GM06990 (cell line): Measurements from ENCODE around the gene ULK1.

Experiments
- DNase-seq: peaks from one replicate; pipeline ENCODE4 v3.0.0-alpha.2; 2011; ENCODE audit not compliant: insufficient read length; ENCODE audit errors: extremely low read depth
- H3K27me3 ChIP-seq: replicated peaks from 2 replicates; pipeline ENCODE4 v1.6.0; 2011; ENCODE audit warnings: low read length; ENCODE audit not compliant: control insufficient read depth, insufficient read depth
- H3K36me3 ChIP-seq: 2 replicates; pipeline ENCODE4 v1.5.1; 2011; ENCODE audit warnings: low read length; ENCODE audit not compliant: control insufficient read depth, insufficient read depth
- H3K4me3 ChIP-seq: replicated peaks from 2 replicates; pipeline ENCODE4 v1.5.1; 2011; ENCODE audit warnings: low read depth, mild to moderate bottlenecking, control low read depth, low read length
- TF ChIP-seq, protein P1 (sequence below): IDR thresholded peaks from 2 replicates; pipeline ENCODE4 v1.5.1; 2011; ENCODE audit warnings: low read length, control low read depth, mild to moderate bottlenecking, inconsistent platforms; ENCODE audit not compliant: insufficient read depth, poor library complexity, severe bottlenecking

Gene ULK1

DNA sequence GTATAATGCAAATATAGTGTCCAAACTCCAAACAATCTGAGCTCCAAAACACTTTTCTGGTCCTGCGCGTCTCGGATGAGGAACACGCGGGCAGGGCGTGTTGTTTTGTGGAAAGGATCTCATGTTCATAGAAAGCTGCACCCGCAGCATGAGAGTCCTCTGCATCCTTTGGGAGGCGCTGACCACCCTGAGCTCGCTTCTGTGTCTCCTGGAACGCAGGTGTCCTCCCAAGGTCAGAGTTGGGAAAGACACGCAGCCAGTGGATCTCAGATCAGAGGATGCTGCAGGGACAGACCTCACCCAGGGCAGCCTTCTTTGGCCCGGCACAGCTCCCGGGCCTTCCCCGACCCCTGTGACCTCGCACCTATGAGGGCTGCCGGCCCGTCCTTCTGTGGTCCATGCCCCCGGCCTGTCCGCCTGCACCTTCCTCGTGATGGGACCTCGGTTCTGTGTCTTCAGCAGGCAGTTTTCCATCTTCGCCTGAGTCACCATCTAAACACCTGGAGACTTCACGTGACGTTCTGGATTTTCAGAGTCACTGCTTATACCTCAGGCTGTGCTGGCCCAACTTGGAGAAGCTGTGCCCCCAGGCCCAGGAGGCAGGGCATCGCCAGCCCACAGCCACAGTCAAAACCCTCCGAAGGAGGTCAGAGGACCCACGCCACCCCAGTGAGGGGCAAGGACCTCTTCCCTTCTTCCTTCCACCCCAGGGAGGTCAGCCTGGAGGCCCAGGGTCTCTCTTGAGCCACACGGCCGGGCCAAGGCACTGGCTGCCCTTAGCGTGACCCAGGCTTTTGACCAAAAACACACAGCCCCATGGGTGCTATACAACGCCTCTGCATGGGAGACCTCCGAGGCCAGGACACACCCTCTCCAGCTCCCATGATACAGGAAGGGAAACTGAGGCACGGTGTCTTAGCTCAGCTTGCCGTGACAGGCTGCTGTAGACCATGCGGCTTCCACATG is 40.3 kb upstream of the ULK1 start:
- no peak for DNase-seq
- H3K4me3 ChIP-seq = no peak overlapping the region
- no peaks in the 10 kb centered on the region for H3K36me3 ChIP-seq
- H3K27me3 ChIP-seq = no peaks in the 10 kb centered on the region; the same call in 1 of the 2 replicates
- TF ChIP-seq, protein P1, sequence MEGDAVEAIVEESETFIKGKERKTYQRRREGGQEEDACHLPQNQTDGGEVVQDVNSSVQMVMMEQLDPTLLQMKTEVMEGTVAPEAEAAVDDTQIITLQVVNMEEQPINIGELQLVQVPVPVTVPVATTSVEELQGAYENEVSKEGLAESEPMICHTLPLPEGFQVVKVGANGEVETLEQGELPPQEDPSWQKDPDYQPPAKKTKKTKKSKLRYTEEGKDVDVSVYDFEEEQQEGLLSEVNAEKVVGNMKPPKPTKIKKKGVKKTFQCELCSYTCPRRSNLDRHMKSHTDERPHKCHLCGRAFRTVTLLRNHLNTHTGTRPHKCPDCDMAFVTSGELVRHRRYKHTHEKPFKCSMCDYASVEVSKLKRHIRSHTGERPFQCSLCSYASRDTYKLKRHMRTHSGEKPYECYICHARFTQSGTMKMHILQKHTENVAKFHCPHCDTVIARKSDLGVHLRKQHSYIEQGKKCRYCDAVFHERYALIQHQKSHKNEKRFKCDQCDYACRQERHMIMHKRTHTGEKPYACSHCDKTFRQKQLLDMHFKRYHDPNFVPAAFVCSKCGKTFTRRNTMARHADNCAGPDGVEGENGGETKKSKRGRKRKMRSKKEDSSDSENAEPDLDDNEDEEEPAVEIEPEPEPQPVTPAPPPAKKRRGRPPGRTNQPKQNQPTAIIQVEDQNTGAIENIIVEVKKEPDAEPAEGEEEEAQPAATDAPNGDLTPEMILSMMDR = no peak

DNA sequence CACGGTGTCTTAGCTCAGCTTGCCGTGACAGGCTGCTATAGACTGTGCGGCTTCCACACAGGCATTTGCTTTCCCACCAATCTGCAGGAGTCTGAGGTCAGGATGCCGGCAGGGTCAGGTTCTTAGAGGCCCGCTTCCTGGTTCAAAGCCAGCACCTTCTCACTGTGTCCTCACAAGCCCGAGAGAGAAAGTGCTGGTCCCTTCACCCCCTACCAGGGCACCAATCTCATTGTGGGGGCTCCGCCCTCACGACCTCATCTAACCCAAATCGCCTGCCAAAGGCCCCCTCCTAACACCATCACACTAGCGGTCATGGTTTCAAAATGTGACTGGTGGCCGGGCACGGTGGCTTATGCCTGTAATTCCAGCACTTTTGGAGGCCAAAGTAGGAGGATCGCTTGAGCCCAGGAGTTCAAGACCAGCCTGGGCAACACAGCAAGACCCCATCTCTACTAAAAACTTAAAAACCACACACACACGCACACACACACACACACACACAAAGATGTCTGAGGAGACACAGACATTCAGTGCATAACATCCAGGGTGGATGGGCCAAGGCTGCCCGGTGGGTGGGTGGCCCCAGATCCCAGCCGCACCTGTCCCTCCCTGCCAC is 39.5 kb upstream of the ULK1 start:
- no peak for DNase-seq
- TF ChIP-seq, protein P1 = no peak
- H3K27me3 ChIP-seq = no peaks in the 10 kb centered on the region; the same call in 1 of the 2 replicates
- no peaks in the 10 kb centered on the region for H3K36me3 ChIP-seq
- H3K4me3 ChIP-seq = no peak overlapping the region

DNA sequence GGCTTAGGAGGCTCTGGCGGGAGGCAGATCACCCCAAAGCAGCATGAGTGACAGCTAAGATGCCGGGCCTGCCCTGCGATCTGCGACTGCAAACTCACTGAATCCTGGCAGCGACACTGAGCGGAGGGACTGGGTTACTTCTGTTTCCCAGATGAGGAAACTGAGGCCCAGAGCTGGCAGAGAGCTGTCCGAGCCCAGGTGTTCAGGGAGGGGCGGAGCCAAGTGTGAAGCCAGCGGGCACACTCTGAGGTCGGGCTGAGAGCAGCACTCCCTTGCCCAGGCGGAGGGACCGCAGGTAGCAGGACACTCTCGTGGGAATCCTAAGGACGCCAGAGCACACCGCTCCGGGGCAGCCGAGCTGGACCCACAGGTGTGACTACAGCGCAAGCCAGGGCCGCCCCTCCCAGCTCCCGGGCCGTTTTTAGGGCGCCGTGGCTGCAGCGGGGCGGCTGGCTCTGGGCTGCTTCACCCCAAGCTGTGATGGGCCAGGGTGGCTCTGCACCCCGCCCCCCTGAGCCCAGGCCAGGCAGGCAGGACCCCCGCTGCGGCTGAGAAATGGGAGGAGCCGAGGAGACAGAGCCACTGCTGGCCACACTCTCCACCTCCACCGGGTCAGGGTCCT is 38.8 kb upstream of the ULK1 start:
- H3K36me3 ChIP-seq = no peaks in the 10 kb centered on the region
- no peak for DNase-seq
- TF ChIP-seq, protein P1 = no peak
- H3K27me3 ChIP-seq = no peaks in the 10 kb centered on the region; the same call in 1 of the 2 replicates
- H3K4me3 ChIP-seq = no peak overlapping the region

DNA sequence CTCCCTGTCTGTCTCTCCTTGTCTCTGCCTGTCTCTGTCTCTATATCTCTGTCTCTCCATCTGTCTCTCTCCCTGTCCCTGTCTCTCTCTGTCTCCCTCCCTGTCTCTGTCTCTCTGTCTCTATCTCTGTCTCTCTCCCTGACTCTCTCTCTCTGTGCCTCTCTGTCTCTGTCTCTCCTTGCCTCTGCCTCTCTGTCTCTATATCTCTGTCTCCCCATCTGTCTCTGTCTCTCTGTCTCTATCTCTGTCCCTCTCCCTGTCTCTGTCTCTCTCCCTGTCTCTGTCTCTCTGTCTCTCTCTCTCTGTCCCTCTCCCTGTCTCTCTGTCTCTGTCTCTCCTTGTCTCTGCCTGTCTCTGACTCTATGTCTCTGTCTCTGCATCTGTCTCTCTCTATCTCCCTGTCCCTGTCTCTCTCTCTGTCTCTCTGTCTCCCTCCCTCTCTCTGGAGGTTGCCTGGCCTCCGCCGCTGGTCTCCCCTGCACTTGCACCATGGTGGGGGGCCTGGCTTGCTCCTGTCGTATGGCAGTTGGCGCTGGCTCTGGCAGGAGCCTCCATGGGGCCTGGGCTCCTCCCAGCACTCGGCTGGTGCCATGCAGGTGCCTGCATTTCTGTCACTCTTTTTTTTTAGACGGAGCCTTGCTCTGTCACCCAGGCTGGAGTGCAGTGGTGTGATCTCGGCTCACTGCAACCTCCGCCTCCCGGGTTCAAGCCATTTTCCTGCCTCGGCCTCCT is 37.9 kb upstream of the ULK1 start:
- TF ChIP-seq, protein P1 = no peak
- Histone ChIP-seq H3K27me3 (no peaks in the 10 kb centered on the region; the same call in 1 of the 2 replicates), H3K36me3 (no peaks in the 10 kb centered on the region), H3K4me3 (no peak overlapping the region)
- no peak for DNase-seq
